ENCODE results near the gene CCDC3.

The CCDC3 gene

GRCh38 chr10:12961416-12962205 lies 39.9 kb downstream of the CCDC3 start:
- no peak for DNase-seq (ENCODE audit: low read depth in 2 of 2)

GRCh38 chr10:12960941-12961340 lies 40.6 kb downstream of the CCDC3 start:
- DNase-seq (ENCODE audit: low read depth in 2 of 2) = no peak

GRCh38 chr10:12960334-12960898 lies 41.1 kb downstream of the CCDC3 start:
- no peak for DNase-seq (ENCODE audit: low read depth in 2 of 2)

- no peak for DNase-seq (ENCODE audit: low read depth in 2 of 2)
Measured at GRCh38 chr10:12958546-12959110, 42.9 kb downstream of the CCDC3 start.

GRCh38 chr10:12957081-12957480 lies 44.4 kb downstream of the CCDC3 start:
- no peak for DNase-seq (ENCODE audit: low read depth in 2 of 2)

- no peak for DNase-seq (ENCODE audit: low read depth in 2 of 2)
Measured at GRCh38 chr10:12954866-12955265, 46.6 kb downstream of the CCDC3 start.

GRCh38 chr10:12950583-12951128 lies 50.9 kb downstream of the CCDC3 start:
- DNase-seq (ENCODE audit: low read depth in 2 of 2) = no peak

- DNase-seq (ENCODE audit: low read depth in 2 of 2) = no peak
Measured at GRCh38 chr10:12949248-12949647, 52.3 kb downstream of the CCDC3 start.

- DNase-seq (ENCODE audit: low read depth in 2 of 2) = no peak
Measured at GRCh38 chr10:12947741-12948140, 53.8 kb downstream of the CCDC3 start.

GRCh38 chr10:12946372-12946771 lies 55.1 kb downstream of the CCDC3 start:
- DNase-seq (ENCODE audit: low read depth in 2 of 2) = no peak

GRCh38 chr10:12945690-12946359 lies 55.7 kb downstream of the CCDC3 start:
- DNase-seq (ENCODE audit: low read depth in 2 of 2) = no peak

- no peak for DNase-seq (ENCODE audit: low read depth in 2 of 2)
Measured at GRCh38 chr10:12944931-12945330, 56.6 kb downstream of the CCDC3 start.

- no peak for DNase-seq (ENCODE audit: low read depth in 2 of 2)
Measured at GRCh38 chr10:12943425-12943824, 58.1 kb downstream of the CCDC3 start.

GRCh38 chr10:12941966-12942365 lies 59.5 kb downstream of the CCDC3 start:
- DNase-seq (ENCODE audit: low read depth in 2 of 2) = no peak

GRCh38 chr10:12940791-12941190 lies 60.7 kb downstream of the CCDC3 start:
- no peak for DNase-seq (ENCODE audit: low read depth in 2 of 2)

- DNase-seq (ENCODE audit: low read depth in 2 of 2) = no peak
Measured at GRCh38 chr10:12938271-12938670, 63.2 kb downstream of the CCDC3 start.

- DNase-seq (ENCODE audit: low read depth in 2 of 2) = no peak
Measured at GRCh38 chr10:12937527-12937926, 64.0 kb downstream of the CCDC3 start.

- no peak for DNase-seq (ENCODE audit: low read depth in 2 of 2)
Measured at GRCh38 chr10:12934777-12935176, 66.7 kb downstream of the CCDC3 start.

GRCh38 chr10:12929381-12929780 lies 72.1 kb downstream of the CCDC3 start:
- no peak for DNase-seq (ENCODE audit: low read depth in 2 of 2)

- DNase-seq (ENCODE audit: low read depth in 2 of 2) = no peak
Measured at GRCh38 chr10:12928571-12928970, 72.9 kb downstream of the CCDC3 start.

GRCh38 chr10:12927896-12928295 lies 73.6 kb downstream of the CCDC3 start:
- DNase-seq (ENCODE audit: low read depth in 2 of 2) = no peak

- DNase-seq (ENCODE audit: low read depth in 2 of 2) = no peak
Measured at GRCh38 chr10:12925845-12926244, 75.7 kb downstream of the CCDC3 start.
